HG03060 (cell line): ENCODE results near the gene MAGEF1.
"Not testable (repeated sequence)": the region's sequence is repeated elsewhere in the genome, so short reads cannot be mapped to it uniquely, and the experiment has no call there.

Experiments used
- ATAC-seq: cut with Tn5 transposase; IDR thresholded peaks from one replicate; pipeline ENCODE4 v1.9.1; 2021; ENCODE audit warnings: low read depth, moderate number of reproducible peaks; ENCODE audit not compliant: unreplicated experiment

MAGEF1 gene

DNA sequence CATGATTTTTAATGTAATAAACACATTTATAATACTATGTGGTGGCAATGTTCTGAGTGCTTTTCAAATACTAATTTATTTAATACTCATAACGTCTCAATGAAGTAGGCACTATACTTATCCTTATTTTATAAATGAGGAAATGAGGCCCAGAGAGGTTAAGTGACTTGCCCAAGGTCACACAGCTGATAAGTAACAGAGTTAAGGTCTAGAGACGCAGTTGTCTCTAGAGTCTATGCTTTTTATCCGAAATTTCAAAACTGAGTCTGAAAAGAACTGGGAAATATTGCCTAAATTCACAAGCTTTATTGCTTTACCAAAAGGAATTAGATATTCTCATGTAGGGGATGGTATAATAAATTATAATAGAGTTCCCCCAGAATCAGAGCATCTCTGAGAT, 31.4 kb upstream of the MAGEF1 start:
- ATAC-seq: no peak

- ATAC-seq: no peak
Measured at GRCh38 chr3:184742676-184743135, 30.8 kb upstream of the MAGEF1 start.

DNA sequence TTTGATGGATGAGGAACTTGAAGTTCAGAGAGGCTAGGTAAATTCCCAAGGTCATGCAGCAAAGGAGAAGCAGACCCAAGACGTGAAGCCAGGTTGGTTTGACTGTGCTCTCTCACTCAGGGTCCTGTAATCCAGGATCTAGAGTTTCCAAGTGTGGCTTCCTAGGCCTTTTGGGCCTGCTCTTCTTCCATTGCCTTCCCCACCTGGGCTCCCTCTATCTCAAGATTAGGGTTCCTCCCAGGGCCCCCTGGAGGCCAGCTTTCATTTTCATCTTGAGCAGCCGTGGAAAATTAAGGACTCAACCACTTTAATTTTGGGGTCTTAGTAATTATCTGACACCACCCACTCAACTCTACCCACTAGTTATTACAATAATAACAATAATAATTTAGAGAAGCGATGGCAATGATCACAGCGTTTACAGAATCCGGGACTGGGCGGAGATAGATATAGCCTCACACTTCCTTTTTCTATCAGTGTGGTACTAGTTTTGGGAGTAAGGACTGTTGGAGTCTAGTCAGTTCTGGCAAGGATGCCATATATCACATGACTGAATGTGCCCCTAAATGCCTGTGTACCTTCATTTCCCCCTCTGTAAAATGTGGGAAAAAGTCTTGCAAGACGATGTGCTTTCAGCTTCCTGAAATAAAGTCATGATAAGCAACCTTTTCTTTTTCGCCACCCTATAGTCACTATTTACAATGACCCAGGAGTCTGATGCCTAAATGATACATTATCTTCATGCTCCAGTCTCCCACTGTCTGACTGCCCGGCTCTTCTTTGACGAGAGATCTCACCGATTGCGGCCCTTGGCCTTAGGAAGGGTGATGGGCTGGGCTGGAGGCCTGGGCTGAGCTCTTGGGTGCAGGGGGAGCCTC, 30.2 kb upstream of the MAGEF1 start:
- no peak for ATAC-seq

- no peak for ATAC-seq
Measured at GRCh38 chr3:184741259-184741556, 29.3 kb upstream of the MAGEF1 start.

DNA sequence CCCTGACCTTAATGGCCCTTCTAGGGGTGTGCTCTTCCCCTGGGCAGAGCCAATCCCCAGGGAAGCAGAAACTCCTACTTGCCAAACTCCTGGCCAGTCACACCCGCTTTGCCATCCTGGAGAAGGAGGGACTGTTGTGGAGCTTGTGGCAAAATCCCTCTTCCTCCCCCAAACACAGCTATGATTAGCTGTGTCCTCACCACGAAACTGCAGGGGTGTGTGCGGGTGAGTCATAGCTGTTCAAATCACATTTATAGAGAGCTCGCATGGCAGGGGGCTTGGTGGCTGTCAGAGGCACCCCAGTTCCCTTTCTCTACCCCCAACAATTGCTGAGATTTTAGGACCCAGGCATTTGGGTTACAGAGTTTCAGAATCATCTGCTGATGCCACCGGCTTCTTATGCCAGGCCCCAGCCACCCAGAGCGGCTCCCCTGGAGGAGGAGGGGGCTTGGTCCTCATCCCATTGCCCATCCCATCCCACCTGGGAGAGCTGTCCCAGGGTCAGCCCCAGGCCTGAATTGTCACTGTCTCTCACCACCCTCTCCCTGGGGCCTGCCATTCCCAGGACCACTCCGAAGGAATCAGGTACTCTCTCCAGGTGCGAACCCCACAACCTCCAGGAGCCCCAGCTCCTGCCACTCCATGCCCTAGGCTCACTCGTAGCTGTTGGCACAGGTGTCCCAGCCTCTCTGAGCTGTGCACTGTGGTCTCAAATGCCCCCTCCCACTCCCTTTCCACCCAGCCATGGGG, 28.8 kb upstream of the MAGEF1 start:
- ATAC-seq: no peak

DNA sequence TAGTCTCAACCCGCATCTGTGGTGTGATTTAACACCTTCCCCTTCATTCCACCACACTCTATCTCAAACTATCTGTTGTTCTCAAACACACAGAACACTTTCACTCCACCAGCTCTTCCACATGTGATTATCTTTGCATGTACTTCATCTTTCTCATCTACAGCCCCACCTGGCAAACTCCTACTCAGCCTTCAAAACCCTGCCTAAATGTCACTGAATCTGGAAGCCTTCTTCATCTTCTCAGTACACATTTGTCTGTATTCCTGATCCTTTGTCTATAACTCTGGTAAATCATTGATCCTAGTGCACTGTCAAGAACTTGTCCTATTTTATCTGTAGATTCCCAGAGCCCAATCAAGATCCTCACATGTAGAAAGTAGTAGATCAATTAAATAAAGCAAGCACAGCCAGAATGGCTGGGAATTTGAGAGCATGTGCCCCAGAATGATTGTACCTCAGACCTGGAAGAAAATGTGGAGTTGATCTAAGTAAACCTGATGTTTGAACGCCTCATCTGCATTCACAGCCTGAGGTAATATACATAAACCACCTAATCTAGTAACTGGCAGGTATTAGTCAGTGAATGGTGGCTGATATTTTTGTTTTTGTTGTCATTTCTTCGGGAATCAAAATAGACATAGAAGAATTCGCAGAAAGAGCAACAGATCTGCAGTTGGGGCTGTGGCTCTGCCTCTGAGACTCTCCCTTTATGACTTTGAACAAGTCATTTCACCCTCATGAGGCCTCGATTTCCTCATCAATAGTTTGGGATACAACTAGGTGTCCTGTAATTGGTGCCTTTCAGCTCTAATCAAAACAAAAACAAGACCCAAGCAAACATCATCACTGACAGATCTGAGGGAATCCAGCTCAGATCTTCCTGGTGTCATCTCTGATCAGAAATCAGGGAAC, 28.0 kb upstream of the MAGEF1 start:
- ATAC-seq: no peak

- ATAC-seq: no peak
Measured at GRCh38 chr3:184738982-184739381, 27.1 kb upstream of the MAGEF1 start.

DNA sequence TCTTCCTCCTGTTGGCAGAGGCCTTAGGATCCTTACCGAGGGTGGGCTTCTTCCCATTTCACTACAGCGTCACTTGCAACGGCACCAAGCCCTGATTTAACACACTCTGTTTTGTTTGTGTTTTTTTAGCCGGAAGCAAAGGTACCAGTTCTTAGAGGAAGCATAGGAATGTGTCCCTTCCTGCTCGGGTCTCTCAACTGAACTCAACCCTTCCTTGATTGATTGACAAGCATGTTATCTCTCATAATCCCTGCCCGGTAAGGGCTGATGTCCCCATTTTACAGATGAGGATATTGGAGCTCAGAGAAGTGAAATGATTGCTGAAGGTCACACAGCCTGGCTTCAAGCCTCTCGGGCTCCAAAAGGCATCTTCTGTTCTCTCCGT, 26.6 kb upstream of the MAGEF1 start:
- ATAC-seq: no peak

GRCh38 chr3:184737641-184738505, 26.0 kb upstream of the MAGEF1 start:
- ATAC-seq: no peak

DNA sequence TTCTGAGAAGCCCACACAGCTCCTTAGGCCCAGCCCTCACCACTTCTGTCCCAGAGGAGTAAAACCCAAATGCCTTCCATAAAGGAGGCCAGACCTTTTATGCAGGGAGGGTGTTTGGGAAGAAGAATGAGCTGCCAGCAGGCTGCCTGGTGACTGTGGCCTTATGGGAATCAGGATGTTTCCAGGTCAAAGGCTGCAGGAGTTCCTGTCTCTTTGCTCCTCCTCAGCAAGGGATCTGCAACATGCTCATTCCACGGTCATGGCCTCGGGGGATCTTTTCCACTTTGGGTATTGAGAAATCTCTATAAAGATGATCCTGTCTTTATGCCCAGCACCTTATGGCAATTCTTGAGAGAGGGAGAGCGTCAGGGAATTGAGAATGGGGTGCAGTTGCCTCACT, 25.2 kb upstream of the MAGEF1 start:
- ATAC-seq: no peak

DNA sequence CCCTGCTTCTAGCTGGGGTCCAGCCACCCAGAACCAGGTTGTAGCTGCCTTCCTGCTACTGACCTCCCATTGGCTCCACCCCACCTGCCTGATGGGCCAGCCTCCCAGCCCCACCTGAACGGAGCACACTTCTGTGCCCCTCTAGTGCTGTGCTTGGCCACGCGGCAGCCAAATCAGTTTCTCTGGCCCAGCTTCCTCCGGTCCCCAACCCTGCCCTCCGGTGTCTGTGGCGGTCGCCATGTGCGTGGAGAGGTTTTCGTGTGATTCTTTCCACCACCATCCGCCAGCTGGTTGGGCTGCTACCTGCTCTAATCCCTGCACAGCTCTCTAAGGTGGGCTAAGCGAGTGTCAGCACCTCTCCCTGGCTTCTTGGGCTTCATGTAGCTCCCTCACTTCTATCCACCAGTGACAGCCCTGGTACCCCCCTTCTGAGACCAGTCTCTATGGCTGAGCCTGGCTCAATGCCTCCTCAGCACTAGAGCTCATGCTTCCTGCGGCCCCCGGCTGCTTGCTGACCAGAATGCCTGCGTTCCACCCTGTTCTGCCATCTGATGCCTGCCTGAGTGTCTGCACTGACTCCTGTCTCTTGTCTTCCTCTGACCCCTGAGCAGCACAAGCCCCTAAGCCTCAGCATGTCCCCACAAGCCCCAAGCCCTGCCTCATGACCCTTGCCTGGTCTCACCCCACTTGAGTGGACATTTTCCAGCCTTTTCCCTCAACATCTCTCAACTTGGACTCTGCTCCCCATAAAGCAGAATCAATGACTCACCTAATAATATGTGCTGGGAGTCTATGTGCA, 23.2 kb upstream of the MAGEF1 start:
- ATAC-seq: no peak

GRCh38 chr3:184733971-184734608, 22.2 kb upstream of the MAGEF1 start:
- no peak for ATAC-seq

DNA sequence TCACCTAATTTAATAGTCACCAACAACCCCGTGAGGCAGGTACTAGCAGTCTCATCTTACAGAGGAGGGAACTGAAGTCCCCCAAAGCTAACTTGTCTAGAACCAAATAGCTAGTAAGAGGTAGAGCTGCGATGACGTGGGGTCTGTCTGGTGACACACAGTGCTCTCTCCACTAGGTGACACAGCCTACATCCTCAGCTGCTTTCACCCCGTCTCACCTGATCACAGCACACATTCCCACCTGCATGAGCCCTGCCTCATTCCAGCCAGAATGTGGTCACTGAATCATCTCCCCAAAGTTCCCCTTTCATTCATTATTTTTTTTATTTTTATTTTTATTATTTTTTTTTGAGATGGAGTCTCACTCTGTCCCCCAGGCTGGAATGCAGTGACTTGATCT, 21.3 kb upstream of the MAGEF1 start:
- no peak for ATAC-seq

DNA sequence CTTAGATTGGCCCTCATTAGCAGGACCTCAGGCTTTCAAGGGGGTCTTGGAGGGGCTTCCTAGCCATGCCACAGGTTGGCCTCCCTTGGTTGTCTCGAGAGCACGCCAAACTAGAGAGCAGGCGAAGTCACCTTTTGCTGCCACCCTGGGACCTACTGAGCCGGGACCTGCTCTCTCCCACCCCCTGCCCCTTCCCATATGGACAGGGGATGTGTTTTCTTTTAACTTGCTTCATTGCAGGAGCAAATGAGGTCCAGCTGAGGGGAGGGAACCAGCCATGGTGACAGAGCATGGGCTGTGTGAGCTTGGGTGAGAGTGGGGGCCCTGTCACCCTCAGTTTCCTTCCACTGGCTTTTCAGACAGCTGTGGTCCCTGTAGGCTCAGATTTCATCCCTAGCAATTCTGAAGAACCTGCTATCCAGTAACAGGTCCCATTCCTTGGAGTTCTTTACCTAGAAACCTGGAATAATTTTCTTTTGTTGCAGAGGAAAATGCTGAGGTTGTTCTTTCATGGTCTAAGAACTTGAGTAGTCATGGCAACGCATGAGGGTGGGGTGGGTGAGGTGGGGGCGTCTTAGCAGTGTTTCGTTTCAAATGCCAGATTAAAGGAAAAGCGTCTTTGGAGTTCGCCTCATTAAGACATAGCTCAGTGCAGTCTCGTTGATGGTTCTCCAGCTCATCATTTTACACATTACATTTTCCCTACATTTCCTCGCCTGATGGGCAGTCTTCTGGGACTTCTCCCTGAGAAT, 20.1 kb upstream of the MAGEF1 start:
- no peak for ATAC-seq

DNA sequence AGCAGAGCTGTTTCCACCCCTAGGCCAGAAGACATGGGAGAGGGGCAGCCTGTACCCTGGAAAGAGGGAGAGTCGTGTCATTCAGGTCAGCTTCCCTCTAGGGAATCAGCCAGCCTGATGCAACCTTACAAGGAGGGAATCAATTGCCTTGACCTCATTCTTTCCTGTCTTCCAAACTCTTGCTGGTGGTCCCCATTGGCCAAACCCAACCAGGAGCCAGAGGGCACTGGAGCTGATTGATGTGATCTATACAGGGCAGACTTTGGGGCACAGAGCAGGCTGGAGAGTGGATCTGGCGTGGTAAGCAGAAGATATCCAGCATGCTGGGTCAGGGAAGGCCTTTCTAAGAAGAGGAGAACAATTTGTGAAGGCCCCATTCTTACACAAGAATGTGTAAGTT, 19.1 kb upstream of the MAGEF1 start:
- ATAC-seq: no peak

DNA sequence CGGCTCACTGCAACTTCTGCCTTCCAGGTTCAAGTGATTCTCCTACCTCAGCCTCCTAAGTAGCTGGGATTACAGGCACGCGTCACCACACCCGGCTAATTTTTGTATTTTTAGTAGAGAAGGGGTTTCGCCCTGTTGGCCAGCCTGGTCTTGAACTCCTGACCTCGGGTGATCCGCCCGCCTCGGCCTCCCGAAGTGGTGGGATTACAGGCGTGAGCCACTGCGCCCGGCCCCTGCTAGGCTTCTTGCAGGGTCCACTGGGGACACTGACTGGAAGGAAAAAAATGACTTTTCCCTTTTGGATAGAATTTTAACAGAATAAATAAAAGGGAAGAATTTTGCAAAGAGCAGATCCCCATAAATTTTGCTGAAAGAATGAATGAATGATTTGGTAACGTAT, 17.3 kb upstream of the MAGEF1 start:
- not testable (repeated sequence) for ATAC-seq

- no peak for ATAC-seq
Measured at GRCh38 chr3:184728010-184728527, 16.2 kb upstream of the MAGEF1 start.
